ENCODE data around the gene BET1L.
"Not testable (repeated sequence)": the region's sequence is repeated elsewhere in the genome, so short reads cannot be mapped to it uniquely, and the experiment has no call there.

Gene BET1L

GRCh38 chr11:225734-226453 lies 18.7 kb upstream of the BET1L start:
- Histone ChIP-seq H3K4me1 (ENCODE audit: control insufficient read depth, insufficient read depth, low read length) (no peaks in the 10 kb centered on the region), H3K36me3 (ENCODE audit: control insufficient read depth, insufficient read depth, low read length) (peaks cover 4% of the 10 kb centered on the region; the same call in 1 of the 2 replicates), H3K9me3 (ENCODE audit: control insufficient read depth, insufficient read depth, low read depth, low read length) (no peaks in the 10 kb centered on the region), H3K27ac (ENCODE audit: low read depth, low read length) (no peak overlapping the region), H3K27me3 (ENCODE audit: control insufficient read depth, insufficient read depth, low read length) (no peaks in the 10 kb centered on the region), H3K4me3 (ENCODE audit: low read depth, low read length) (no peak overlapping the region), H3K9ac (ENCODE audit: low read length) (no peak overlapping the region)

GRCh38 chr11:224424-224823 lies 17.2 kb upstream of the BET1L start:
- H3K4me1 ChIP-seq (ENCODE audit: control insufficient read depth, insufficient read depth, low read length): no peaks in the 10 kb centered on the region
- no peaks in the 10 kb centered on the region for H3K9me3 ChIP-seq (ENCODE audit: control insufficient read depth, insufficient read depth, low read depth, low read length)
- no peaks in the 10 kb centered on the region; the same call in 1 of the 2 replicates for H3K36me3 ChIP-seq (ENCODE audit: control insufficient read depth, insufficient read depth, low read length)
- no peak overlapping the region for H3K27ac ChIP-seq (ENCODE audit: low read depth, low read length)
- H3K4me3 ChIP-seq (ENCODE audit: low read depth, low read length): no peak overlapping the region
- no peaks in the 10 kb centered on the region for H3K27me3 ChIP-seq (ENCODE audit: control insufficient read depth, insufficient read depth, low read length)
- H3K9ac ChIP-seq (ENCODE audit: low read length): no peak overlapping the region

GRCh38 chr11:223884-224283 lies 16.7 kb upstream of the BET1L start:
- Histone ChIP-seq H3K9ac (ENCODE audit: low read length) (no peak overlapping the region), H3K4me1 (ENCODE audit: control insufficient read depth, insufficient read depth, low read length) (no peaks in the 10 kb centered on the region)

GRCh38 chr11:223026-223789 lies 16.0 kb upstream of the BET1L start:
- H3K4me3 ChIP-seq (ENCODE audit: low read depth, low read length): no peak overlapping the region
- no peaks in the 10 kb centered on the region for H3K4me1 ChIP-seq (ENCODE audit: control insufficient read depth, insufficient read depth, low read length)
- no peak overlapping the region for H3K27ac ChIP-seq (ENCODE audit: low read depth, low read length)
- no peaks in the 10 kb centered on the region for H3K27me3 ChIP-seq (ENCODE audit: control insufficient read depth, insufficient read depth, low read length)
- no peaks in the 10 kb centered on the region; the same call in 1 of the 2 replicates for H3K36me3 ChIP-seq (ENCODE audit: control insufficient read depth, insufficient read depth, low read length)
- H3K9ac ChIP-seq (ENCODE audit: low read length): no peak overlapping the region
- H3K9me3 ChIP-seq (ENCODE audit: control insufficient read depth, insufficient read depth, low read depth, low read length): no peaks in the 10 kb centered on the region

More at GRCh38 chr11:223884-224283, 16.7 kb upstream of the BET1L start:
- Histone ChIP-seq H3K36me3 (ENCODE audit: control insufficient read depth, insufficient read depth, low read length) (no peaks in the 10 kb centered on the region; the same call in 1 of the 2 replicates), H3K4me3 (ENCODE audit: low read depth, low read length) (no peak overlapping the region), H3K27me3 (ENCODE audit: control insufficient read depth, insufficient read depth, low read length) (no peaks in the 10 kb centered on the region), H3K9me3 (ENCODE audit: control insufficient read depth, insufficient read depth, low read depth, low read length) (no peaks in the 10 kb centered on the region), H3K27ac (ENCODE audit: low read depth, low read length) (no peak overlapping the region)

- Histone ChIP-seq H3K4me3 (ENCODE audit: low read depth, low read length) (no peak overlapping the region), H3K9ac (ENCODE audit: low read length) (no peak overlapping the region), H3K27ac (ENCODE audit: low read depth, low read length) (no peak overlapping the region), H3K9me3 (ENCODE audit: control insufficient read depth, insufficient read depth, low read depth, low read length) (no peaks in the 10 kb centered on the region), H3K27me3 (ENCODE audit: control insufficient read depth, insufficient read depth, low read length) (no peaks in the 10 kb centered on the region), H3K4me1 (ENCODE audit: control insufficient read depth, insufficient read depth, low read length) (no peaks in the 10 kb centered on the region), H3K36me3 (ENCODE audit: control insufficient read depth, insufficient read depth, low read length) (no peaks in the 10 kb centered on the region; the same call in 1 of the 2 replicates)
Observed at GRCh38 chr11:221998-222789, 15.0 kb upstream of the BET1L start.

- Histone ChIP-seq H3K27me3 (ENCODE audit: control insufficient read depth, insufficient read depth, low read length) (no peaks in the 10 kb centered on the region), H3K4me3 (ENCODE audit: low read depth, low read length) (no peak overlapping the region), H3K4me1 (ENCODE audit: control insufficient read depth, insufficient read depth, low read length) (no peaks in the 10 kb centered on the region), H3K36me3 (ENCODE audit: control insufficient read depth, insufficient read depth, low read length) (peaks cover 2% of the 10 kb centered on the region), H3K9ac (ENCODE audit: low read length) (no peak overlapping the region), H3K27ac (ENCODE audit: low read depth, low read length) (no peak overlapping the region), H3K9me3 (ENCODE audit: control insufficient read depth, insufficient read depth, low read depth, low read length) (no peaks in the 10 kb centered on the region)
Observed at GRCh38 chr11:221539-221938, 14.3 kb upstream of the BET1L start.

- H3K27ac ChIP-seq (ENCODE audit: low read depth, low read length); H3K9ac ChIP-seq (ENCODE audit: low read length); H3K36me3 ChIP-seq (ENCODE audit: control insufficient read depth, insufficient read depth, low read length); H3K9me3 ChIP-seq (ENCODE audit: control insufficient read depth, insufficient read depth, low read depth, low read length); H3K27me3 ChIP-seq (ENCODE audit: control insufficient read depth, insufficient read depth, low read length); H3K4me3 ChIP-seq (ENCODE audit: low read depth, low read length); H3K4me1 ChIP-seq (ENCODE audit: control insufficient read depth, insufficient read depth, low read length): not testable (repeated sequence)
Observed at GRCh38 chr11:220641-221215, 13.5 kb upstream of the BET1L start.

GRCh38 chr11:218815-219593 lies 11.8 kb upstream of the BET1L start:
- Histone ChIP-seq H3K9ac (ENCODE audit: low read length) (no peak overlapping the region), H3K36me3 (ENCODE audit: control insufficient read depth, insufficient read depth, low read length) (peaks cover 26% of the 10 kb centered on the region)

GRCh38 chr11:217704-218103 lies 10.5 kb upstream of the BET1L start:
- Histone ChIP-seq H3K4me3 (ENCODE audit: low read depth, low read length) (no peak overlapping the region), H3K36me3 (ENCODE audit: control insufficient read depth, insufficient read depth, low read length) (peaks cover 38% of the 10 kb centered on the region), H3K27me3 (ENCODE audit: control insufficient read depth, insufficient read depth, low read length) (no peaks in the 10 kb centered on the region), H3K4me1 (ENCODE audit: control insufficient read depth, insufficient read depth, low read length) (no peaks in the 10 kb centered on the region), H3K27ac (ENCODE audit: low read depth, low read length) (no peak overlapping the region), H3K9me3 (ENCODE audit: control insufficient read depth, insufficient read depth, low read depth, low read length) (no peaks in the 10 kb centered on the region), H3K9ac (ENCODE audit: low read length) (no peak overlapping the region)

More at GRCh38 chr11:218815-219593, 11.8 kb upstream of the BET1L start:
- H3K4me3 ChIP-seq (ENCODE audit: low read depth, low read length): no peak overlapping the region
- no peaks in the 10 kb centered on the region for H3K27me3 ChIP-seq (ENCODE audit: control insufficient read depth, insufficient read depth, low read length)
- H3K27ac ChIP-seq (ENCODE audit: low read depth, low read length): no peak overlapping the region
- H3K4me1 ChIP-seq (ENCODE audit: control insufficient read depth, insufficient read depth, low read length): no peaks in the 10 kb centered on the region
- H3K9me3 ChIP-seq (ENCODE audit: control insufficient read depth, insufficient read depth, low read depth, low read length): no peaks in the 10 kb centered on the region

Measured in HUES6 (cell line).